K562 (cell line): ENCODE data around the gene PRRT1. TPM values are rescaled to one million over a fixed set of nuclear protein-coding genes. Genes with fewer than 3 reads are reported as not detected.

Source experiments
- COPS2 ChIP-seq: fragments of 450-650 bp; conservative IDR thresholded peaks from 2 replicates; pipeline ENCODE4 v1.6.1; 2016; ENCODE audit warnings: mild to moderate bottlenecking, moderate library complexity
- CREM ChIP-seq: IDR thresholded peaks from 2 replicates; pipeline ENCODE4 v1.6.1; 2014; ENCODE audit warnings: antibody characterized with exemption, low read depth
- ETV5 ChIP-seq: sonication (generic); formaldehyde crosslinking; IDR thresholded peaks from 2 replicates; pipeline ENCODE4 v1.4.0; 2020; ENCODE audit warnings: low read depth, mild to moderate bottlenecking, missing genetic modification reagents
- MEF2A ChIP-seq: IDR thresholded peaks from 2 replicates; pipeline ENCODE4 v1.6.1; 2011; ENCODE audit warnings: low read depth, mild to moderate bottlenecking, low read length, moderate library complexity; ENCODE audit not compliant: control insufficient read depth
- NELFE ChIP-seq: IDR thresholded peaks from 2 replicates; pipeline ENCODE4 v1.6.1; 2011; ENCODE audit warnings: mild to moderate bottlenecking; ENCODE audit not compliant: insufficient read depth, insufficient read length
- PPARD ChIP-seq: fragments of 250-450 bp; sonication (Bioruptor Pico); IDR thresholded peaks from 2 replicates; pipeline ENCODE4 v1.8.0; 2022; ENCODE audit warnings: inconsistent platforms, mild to moderate bottlenecking, moderate library complexity
- RAD21 ChIP-seq, 2 experiments: fragments of 250-450 bp in 1 of 2; fragments of 450-650 bp in 1 of 2; sonication (Bioruptor Pico) in 1 of 2; formaldehyde crosslinking in 1 of 2; IDR thresholded peaks in 1 of 2; conservative IDR thresholded peaks in 1 of 2; 2 replicates each; pipeline versions ENCODE4 v1.4.0 to v1.8.0; 2020 to 2022; ENCODE audit warnings: mild to moderate bottlenecking in 2 of 2, moderate library complexity in 1 of 2
- SMARCE1 ChIP-seq: fragments of 450-650 bp; IDR thresholded peaks from 2 replicates; pipeline ENCODE4 v1.7.1; 2016; ENCODE audit warnings: mild to moderate bottlenecking
- polyA plus RNA-seq, 8 experiments: library from polyadenylated mRNA; depleted of rRNA in 4 of 8; stranded (reverse) in 5 of 8; unstranded in 3 of 8; fragments of >200 nt; fragmentation: Nextera tagmentation in 2 of 8; fragmentation: Illumina TruSeq in 1 of 8; extraction: Ambion mirVana in 2 of 8; extraction: Trizol in 1 of 8; gene quantifications; 2 replicates each; pipeline versions ENCODE4 v1.2.1 to v1.2.3, GENCODE V29; 2011 to 2014; ENCODE audit warnings: inconsistent platforms in 1 of 8, missing spikeins in 1 of 8
- total RNA-seq, 7 experiments: library from RNA; depleted of rRNA in 6 of 7; stranded (reverse); fragments of >200 nt in 6 of 7; fragmentation: Illumina TruSeq in 2 of 7; extraction: Trizol in 2 of 7; gene quantifications; 2 replicates each; pipeline versions ENCODE4 v1.2.1 to v1.2.3, GENCODE V29; 2011 to 2021; ENCODE audit warnings: low replicate concordance in 1 of 7
- TF ChIP-seq, protein P1 (sequence below): fragments of 450-650 bp; IDR thresholded peaks from 2 replicates; pipeline ENCODE4 v1.6.1; 2017; ENCODE audit warnings: antibody characterized with exemption, mild to moderate bottlenecking
- TF ChIP-seq, protein P2 (sequence below): sonication (generic); formaldehyde crosslinking; IDR thresholded peaks from 2 replicates; pipeline ENCODE4 v1.8.0; 2023; ENCODE audit warnings: missing genetic modification reagents, mild to moderate bottlenecking, borderline replicate concordance
- TF ChIP-seq, protein P3 (sequence below): fragments of 250-450 bp; sonication (Bioruptor Pico); IDR thresholded peaks from 2 replicates; pipeline ENCODE4 v1.4.0; 2020
- TF ChIP-seq, protein P4 (sequence below): sonication (generic); formaldehyde crosslinking; IDR thresholded peaks from 2 replicates; pipeline ENCODE4 v1.8.0; 2022; ENCODE audit warnings: mild to moderate bottlenecking, missing genetic modification reagents, borderline replicate concordance
- TF ChIP-seq, protein P5 (sequence below): sonication (generic); formaldehyde crosslinking; IDR thresholded peaks from 2 replicates; pipeline ENCODE4 v1.9.0; 2022; ENCODE audit warnings: mild to moderate bottlenecking, missing genetic modification reagents

PRRT1 gene
- total and polyA plus RNA-seq, 9 of the 15 experiments (the other 6 are each of a cell fraction or from before 2014, with no cell fraction given): 0.14 to 3.5 (median 0.41) TPM

DNA sequence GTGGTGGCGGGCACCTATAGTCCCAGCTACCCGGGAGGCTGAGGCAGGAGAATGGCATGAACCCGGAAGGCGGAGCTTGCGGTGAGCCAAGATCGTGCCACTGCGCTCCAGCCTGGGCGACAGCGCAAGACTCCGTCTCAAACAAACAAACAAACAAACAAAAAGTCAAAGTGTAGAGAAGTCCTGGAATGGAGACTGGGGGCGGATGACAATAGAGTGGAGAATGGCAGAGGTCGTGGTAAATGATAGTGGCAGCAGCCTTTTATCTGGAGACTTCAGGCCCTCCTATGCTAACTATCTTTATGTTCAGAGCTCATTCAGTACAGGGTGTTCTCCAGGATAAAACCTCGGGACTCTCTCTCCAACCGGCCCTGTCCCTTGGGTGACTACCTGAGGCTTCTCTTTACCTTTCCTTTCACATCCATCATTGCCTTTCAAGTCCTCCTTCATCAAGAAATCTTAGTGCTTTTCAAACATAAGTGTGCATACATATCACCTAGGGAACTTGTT is 20.2 kb downstream of the PRRT1 start (continued):
- TF ChIP-seq, protein P1, sequence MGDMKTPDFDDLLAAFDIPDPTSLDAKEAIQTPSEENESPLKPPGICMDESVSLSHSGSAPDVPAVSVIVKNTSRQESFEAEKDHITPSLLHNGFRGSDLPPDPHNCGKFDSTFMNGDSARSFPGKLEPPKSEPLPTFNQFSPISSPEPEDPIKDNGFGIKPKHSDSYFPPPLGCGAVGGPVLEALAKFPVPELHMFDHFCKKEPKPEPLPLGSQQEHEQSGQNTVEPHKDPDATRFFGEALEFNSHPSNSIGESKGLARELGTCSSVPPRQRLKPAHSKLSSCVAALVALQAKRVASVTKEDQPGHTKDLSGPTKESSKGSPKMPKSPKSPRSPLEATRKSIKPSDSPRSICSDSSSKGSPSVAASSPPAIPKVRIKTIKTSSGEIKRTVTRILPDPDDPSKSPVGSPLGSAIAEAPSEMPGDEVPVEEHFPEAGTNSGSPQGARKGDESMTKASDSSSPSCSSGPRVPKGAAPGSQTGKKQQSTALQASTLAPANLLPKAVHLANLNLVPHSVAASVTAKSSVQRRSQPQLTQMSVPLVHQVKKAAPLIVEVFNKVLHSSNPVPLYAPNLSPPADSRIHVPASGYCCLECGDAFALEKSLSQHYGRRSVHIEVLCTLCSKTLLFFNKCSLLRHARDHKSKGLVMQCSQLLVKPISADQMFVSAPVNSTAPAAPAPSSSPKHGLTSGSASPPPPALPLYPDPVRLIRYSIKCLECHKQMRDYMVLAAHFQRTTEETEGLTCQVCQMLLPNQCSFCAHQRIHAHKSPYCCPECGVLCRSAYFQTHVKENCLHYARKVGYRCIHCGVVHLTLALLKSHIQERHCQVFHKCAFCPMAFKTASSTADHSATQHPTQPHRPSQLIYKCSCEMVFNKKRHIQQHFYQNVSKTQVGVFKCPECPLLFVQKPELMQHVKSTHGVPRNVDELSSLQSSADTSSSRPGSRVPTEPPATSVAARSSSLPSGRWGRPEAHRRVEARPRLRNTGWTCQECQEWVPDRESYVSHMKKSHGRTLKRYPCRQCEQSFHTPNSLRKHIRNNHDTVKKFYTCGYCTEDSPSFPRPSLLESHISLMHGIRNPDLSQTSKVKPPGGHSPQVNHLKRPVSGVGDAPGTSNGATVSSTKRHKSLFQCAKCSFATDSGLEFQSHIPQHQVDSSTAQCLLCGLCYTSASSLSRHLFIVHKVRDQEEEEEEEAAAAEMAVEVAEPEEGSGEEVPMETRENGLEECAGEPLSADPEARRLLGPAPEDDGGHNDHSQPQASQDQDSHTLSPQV: no peak
- TF ChIP-seq NELFE: no peak
- TF ChIP-seq, protein P2, sequence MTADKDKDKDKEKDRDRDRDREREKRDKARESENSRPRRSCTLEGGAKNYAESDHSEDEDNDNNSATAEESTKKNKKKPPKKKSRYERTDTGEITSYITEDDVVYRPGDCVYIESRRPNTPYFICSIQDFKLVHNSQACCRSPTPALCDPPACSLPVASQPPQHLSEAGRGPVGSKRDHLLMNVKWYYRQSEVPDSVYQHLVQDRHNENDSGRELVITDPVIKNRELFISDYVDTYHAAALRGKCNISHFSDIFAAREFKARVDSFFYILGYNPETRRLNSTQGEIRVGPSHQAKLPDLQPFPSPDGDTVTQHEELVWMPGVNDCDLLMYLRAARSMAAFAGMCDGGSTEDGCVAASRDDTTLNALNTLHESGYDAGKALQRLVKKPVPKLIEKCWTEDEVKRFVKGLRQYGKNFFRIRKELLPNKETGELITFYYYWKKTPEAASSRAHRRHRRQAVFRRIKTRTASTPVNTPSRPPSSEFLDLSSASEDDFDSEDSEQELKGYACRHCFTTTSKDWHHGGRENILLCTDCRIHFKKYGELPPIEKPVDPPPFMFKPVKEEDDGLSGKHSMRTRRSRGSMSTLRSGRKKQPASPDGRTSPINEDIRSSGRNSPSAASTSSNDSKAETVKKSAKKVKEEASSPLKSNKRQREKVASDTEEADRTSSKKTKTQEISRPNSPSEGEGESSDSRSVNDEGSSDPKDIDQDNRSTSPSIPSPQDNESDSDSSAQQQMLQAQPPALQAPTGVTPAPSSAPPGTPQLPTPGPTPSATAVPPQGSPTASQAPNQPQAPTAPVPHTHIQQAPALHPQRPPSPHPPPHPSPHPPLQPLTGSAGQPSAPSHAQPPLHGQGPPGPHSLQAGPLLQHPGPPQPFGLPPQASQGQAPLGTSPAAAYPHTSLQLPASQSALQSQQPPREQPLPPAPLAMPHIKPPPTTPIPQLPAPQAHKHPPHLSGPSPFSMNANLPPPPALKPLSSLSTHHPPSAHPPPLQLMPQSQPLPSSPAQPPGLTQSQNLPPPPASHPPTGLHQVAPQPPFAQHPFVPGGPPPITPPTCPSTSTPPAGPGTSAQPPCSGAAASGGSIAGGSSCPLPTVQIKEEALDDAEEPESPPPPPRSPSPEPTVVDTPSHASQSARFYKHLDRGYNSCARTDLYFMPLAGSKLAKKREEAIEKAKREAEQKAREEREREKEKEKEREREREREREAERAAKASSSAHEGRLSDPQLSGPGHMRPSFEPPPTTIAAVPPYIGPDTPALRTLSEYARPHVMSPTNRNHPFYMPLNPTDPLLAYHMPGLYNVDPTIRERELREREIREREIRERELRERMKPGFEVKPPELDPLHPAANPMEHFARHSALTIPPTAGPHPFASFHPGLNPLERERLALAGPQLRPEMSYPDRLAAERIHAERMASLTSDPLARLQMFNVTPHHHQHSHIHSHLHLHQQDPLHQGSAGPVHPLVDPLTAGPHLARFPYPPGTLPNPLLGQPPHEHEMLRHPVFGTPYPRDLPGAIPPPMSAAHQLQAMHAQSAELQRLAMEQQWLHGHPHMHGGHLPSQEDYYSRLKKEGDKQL (CRISPR knock-in tag): no peak
- no peak for TF ChIP-seq COPS2
- TF ChIP-seq, protein P3, sequence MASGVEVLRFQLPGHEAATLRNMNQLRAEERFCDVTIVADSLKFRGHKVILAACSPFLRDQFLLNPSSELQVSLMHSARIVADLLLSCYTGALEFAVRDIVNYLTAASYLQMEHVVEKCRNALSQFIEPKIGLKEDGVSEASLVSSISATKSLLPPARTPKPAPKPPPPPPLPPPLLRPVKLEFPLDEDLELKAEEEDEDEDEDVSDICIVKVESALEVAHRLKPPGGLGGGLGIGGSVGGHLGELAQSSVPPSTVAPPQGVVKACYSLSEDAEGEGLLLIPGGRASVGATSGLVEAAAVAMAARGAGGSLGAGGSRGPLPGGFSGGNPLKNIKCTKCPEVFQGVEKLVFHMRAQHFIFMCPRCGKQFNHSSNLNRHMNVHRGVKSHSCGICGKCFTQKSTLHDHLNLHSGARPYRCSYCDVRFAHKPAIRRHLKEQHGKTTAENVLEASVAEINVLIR (CRISPR knock-in tag): no peak
- TF ChIP-seq, protein P4, sequence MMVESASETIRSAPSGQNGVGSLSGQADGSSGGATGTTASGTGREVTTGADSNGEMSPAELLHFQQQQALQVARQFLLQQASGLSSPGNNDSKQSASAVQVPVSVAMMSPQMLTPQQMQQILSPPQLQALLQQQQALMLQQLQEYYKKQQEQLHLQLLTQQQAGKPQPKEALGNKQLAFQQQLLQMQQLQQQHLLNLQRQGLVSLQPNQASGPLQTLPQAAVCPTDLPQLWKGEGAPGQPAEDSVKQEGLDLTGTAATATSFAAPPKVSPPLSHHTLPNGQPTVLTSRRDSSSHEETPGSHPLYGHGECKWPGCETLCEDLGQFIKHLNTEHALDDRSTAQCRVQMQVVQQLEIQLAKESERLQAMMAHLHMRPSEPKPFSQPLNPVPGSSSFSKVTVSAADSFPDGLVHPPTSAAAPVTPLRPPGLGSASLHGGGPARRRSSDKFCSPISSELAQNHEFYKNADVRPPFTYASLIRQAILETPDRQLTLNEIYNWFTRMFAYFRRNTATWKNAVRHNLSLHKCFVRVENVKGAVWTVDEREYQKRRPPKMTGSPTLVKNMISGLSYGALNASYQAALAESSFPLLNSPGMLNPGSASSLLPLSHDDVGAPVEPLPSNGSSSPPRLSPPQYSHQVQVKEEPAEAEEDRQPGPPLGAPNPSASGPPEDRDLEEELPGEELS (CRISPR knock-in tag): no peak
- peak; percentile 97 for TF ChIP-seq SMARCE1
- TF ChIP-seq, protein P5, sequence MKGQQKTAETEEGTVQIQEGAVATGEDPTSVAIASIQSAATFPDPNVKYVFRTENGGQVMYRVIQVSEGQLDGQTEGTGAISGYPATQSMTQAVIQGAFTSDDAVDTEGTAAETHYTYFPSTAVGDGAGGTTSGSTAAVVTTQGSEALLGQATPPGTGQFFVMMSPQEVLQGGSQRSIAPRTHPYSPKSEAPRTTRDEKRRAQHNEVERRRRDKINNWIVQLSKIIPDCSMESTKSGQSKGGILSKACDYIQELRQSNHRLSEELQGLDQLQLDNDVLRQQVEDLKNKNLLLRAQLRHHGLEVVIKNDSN (CRISPR knock-in tag): no peak
- peak; percentile 72 for TF ChIP-seq CREM
- TF ChIP-seq PPARD: no peak
- TF ChIP-seq ETV5 (CRISPR knock-in tag): 0 out of 2 replicates have a peak, but pooled peaks have one; percentile 26
- TF ChIP-seq RAD21 (CRISPR knock-in tag; conservative IDR thresholded peaks at IDR 0.05 in 1 of 2, IDR thresholded peaks at IDR 0.05 in 1 of 2): 0 out of 4 replicates have a peak, but pooled peaks of 1 of the 2 experiments have one; percentile 10
- peak; percentile 53; the same call in 1 of the 2 replicates for TF ChIP-seq MEF2A
